GM21786 (cell line): ENCODE data around the gene MRTO4.

Experiments used
- ATAC-seq: cut with Tn5 transposase; IDR thresholded peaks from one replicate; pipeline ENCODE4 v1.9.1; 2021; ENCODE audit not compliant: unreplicated experiment

Gene MRTO4

GRCh38 chr1:19308509-19308907 lies 56.9 kb downstream of the MRTO4 start:
- ATAC-seq = no peak

DNA sequence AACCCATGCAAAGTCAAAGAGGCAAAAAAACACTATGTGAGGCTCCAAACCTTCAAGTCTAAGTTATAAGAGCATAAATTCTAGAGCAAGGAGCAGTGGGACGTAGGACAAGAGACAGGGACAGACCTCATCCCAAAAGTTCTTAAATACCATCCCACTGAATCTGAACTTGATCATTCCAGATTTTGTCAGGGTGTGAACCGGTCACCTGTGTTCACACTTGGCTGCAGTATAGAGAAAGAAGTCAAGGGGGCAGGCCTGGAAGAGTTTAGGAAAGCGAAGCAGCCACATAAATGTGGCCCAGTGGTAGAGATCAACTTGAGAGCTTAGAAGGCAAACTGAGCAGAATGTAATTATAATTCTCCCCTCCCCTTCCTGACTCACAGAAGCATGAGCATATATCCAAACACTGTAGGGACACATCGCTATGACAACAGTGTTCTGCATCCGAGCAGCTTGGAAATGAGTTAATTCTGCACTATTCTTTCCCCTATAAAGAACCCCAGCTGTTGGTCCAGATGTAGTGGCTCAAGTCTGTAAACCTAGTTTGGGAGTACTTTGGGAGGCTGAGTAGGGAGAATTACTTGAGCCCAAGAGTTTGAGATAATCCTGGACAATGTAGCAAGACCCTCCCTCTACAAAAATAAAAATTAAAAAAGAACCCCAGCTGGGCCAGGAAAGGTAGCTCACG lies 57.7 kb downstream of the MRTO4 start:
- ATAC-seq = no peak
